Activated T-helper 1 cell treated with anti-CD3 and anti-CD28 coated beads, Interleukin-12 subunit alpha, Interleukin-12 subunit beta, Interleukin-2, Interleukin-4 antibody, amounts not matched to agents 30 ng/mL and 10 ng/mL and 1 ng/mL, durations not matched to agents 14 hours and 24 hours and 36 hours (primary cell): ENCODE data around the gene AVEN. TPM values are rescaled to one million over a fixed set of nuclear protein-coding genes. Genes with fewer than 3 reads are reported as not detected.

ENCODE experiments used
- DNase-seq: peaks from one replicate; pipeline ENCODE4 v3.0.0; 2021; ENCODE audit warnings: low spot score
- H3K27ac Mint-ChIP-seq: one replicate; pipeline ENCODE4 v1.8.0; 2021; ENCODE audit warnings: mild to moderate bottlenecking, mixed read lengths
- H3K27me3 Mint-ChIP-seq: one replicate; pipeline ENCODE4 v1.8.0; 2022; ENCODE audit warnings: mild to moderate bottlenecking, moderate library complexity, mixed read lengths; ENCODE audit not compliant: insufficient read depth
- H3K36me3 Mint-ChIP-seq: one replicate; pipeline ENCODE4 v1.8.0; 2021; ENCODE audit warnings: low read depth, mixed read lengths
- H3K4me1 Mint-ChIP-seq: one replicate; pipeline ENCODE4 v1.8.0; 2021; ENCODE audit warnings: low read depth, mixed read lengths
- H3K4me3 Mint-ChIP-seq: one replicate; pipeline ENCODE4 v1.8.0; 2021; ENCODE audit warnings: mild to moderate bottlenecking, moderate library complexity, mixed read lengths
- H3K9me3 Mint-ChIP-seq: one replicate; pipeline ENCODE4 v1.8.0; 2021; ENCODE audit warnings: mixed read lengths
- intact Hi-C: fragments of 100-400 bp; cut with micrococcal nuclease; formaldehyde crosslinking; loops from one replicate; pipeline ENCODE4 v1.15.1; 2024
- total RNA-seq: library from RNA; stranded (reverse); gene quantifications from 2 replicates; pipeline ENCODE4 v1.2.3, GENCODE V29; 2022

The AVEN gene
- total RNA-seq, 1 donor from 2014 or later: 16.3 TPM

GRCh38 chr15:33871980-33872379, 167.0 kb downstream of the AVEN start:
- H3K36me3 Mint-ChIP-seq: no peaks in the 10 kb centered on the region
- H3K27ac Mint-ChIP-seq: no peak overlapping the region
- H3K9me3 Mint-ChIP-seq: no peaks in the 10 kb centered on the region
- intact Hi-C loops: no loop called here
- no peaks in the 10 kb centered on the region for H3K4me1 Mint-ChIP-seq
- H3K27me3 Mint-ChIP-seq: no peaks in the 10 kb centered on the region
- no peak for DNase-seq
- H3K4me3 Mint-ChIP-seq: no peak overlapping the region

- Mint-ChIP-seq H3K4me1 (peaks cover 8% of the 10 kb centered on the region), H3K27me3 (no peaks in the 10 kb centered on the region), H3K9me3 (no peaks in the 10 kb centered on the region), H3K4me3 (no peak overlapping the region), H3K27ac (no peak overlapping the region), H3K36me3 (peaks cover 3% of the 10 kb centered on the region)
- intact Hi-C loops: no loop called here
- no peak for DNase-seq
Observed at GRCh38 chr15:33866101-33866737, 172.8 kb downstream of the AVEN start.

- H3K4me1 Mint-ChIP-seq: peaks cover 8% of the 10 kb centered on the region
- DNase-seq: no peak
- intact Hi-C loops: no loop called here
- H3K36me3 Mint-ChIP-seq: peaks cover 3% of the 10 kb centered on the region
- H3K9me3 Mint-ChIP-seq: no peaks in the 10 kb centered on the region
- no peak overlapping the region for H3K4me3 Mint-ChIP-seq
- no peak overlapping the region for H3K27ac Mint-ChIP-seq
- no peaks in the 10 kb centered on the region for H3K27me3 Mint-ChIP-seq
Observed at GRCh38 chr15:33865416-33865815, 173.6 kb downstream of the AVEN start.

- Mint-ChIP-seq H3K27me3 (no peaks in the 10 kb centered on the region), H3K4me1 (peaks cover 8% of the 10 kb centered on the region), H3K4me3 (no peak overlapping the region), H3K9me3 (no peaks in the 10 kb centered on the region), H3K36me3 (peaks cover 3% of the 10 kb centered on the region), H3K27ac (no peak overlapping the region)
- intact Hi-C loops: no loop called here
- no peak for DNase-seq
Observed at GRCh38 chr15:33864360-33865075, 174.5 kb downstream of the AVEN start.

GRCh38 chr15:33860754-33861153, 178.2 kb downstream of the AVEN start:
- Mint-ChIP-seq H3K9me3 (no peaks in the 10 kb centered on the region), H3K27me3 (no peaks in the 10 kb centered on the region), H3K27ac (no peak overlapping the region), H3K4me3 (no peak overlapping the region), H3K4me1 (peaks cover 8% of the 10 kb centered on the region), H3K36me3 (peaks cover 3% of the 10 kb centered on the region)
- intact Hi-C loops: no loop called here
- DNase-seq: no peak

- Mint-ChIP-seq H3K27ac (no peak overlapping the region), H3K4me3 (no peak overlapping the region), H3K27me3 (no peaks in the 10 kb centered on the region), H3K36me3 (peaks cover 3% of the 10 kb centered on the region), H3K9me3 (no peaks in the 10 kb centered on the region), H3K4me1 (peaks cover 8% of the 10 kb centered on the region)
- DNase-seq: no peak
- intact Hi-C loops: no loop called here
Observed at GRCh38 chr15:33859992-33860545, 178.9 kb downstream of the AVEN start.

GRCh38 chr15:33858836-33859235, 180.2 kb downstream of the AVEN start:
- no peak overlapping the region for H3K27ac Mint-ChIP-seq
- intact Hi-C loops: no loop called here
- H3K9me3 Mint-ChIP-seq: no peaks in the 10 kb centered on the region
- H3K36me3 Mint-ChIP-seq: no peaks in the 10 kb centered on the region
- no peaks in the 10 kb centered on the region for H3K4me1 Mint-ChIP-seq
- no peaks in the 10 kb centered on the region for H3K27me3 Mint-ChIP-seq
- no peak overlapping the region for H3K4me3 Mint-ChIP-seq
- DNase-seq: no peak

- Mint-ChIP-seq H3K4me1 (no peaks in the 10 kb centered on the region), H3K27me3 (no peaks in the 10 kb centered on the region), H3K4me3 (no peak overlapping the region), H3K36me3 (no peaks in the 10 kb centered on the region), H3K27ac (no peak overlapping the region), H3K9me3 (no peaks in the 10 kb centered on the region)
- no peak for DNase-seq
- intact Hi-C loops: no loop called here
Observed at GRCh38 chr15:33857726-33858125, 181.3 kb downstream of the AVEN start.

- H3K36me3 Mint-ChIP-seq: no peaks in the 10 kb centered on the region
- no peaks in the 10 kb centered on the region for H3K9me3 Mint-ChIP-seq
- H3K27me3 Mint-ChIP-seq: peaks cover 2% of the 10 kb centered on the region
- no peaks in the 10 kb centered on the region for H3K4me1 Mint-ChIP-seq
- no peak overlapping the region for H3K27ac Mint-ChIP-seq
- no peak overlapping the region for H3K4me3 Mint-ChIP-seq
- intact Hi-C loops: no loop called here
- DNase-seq: no peak
Observed at GRCh38 chr15:33852570-33852969, 186.4 kb downstream of the AVEN start.

GRCh38 chr15:33852094-33852493, 186.9 kb downstream of the AVEN start:
- intact Hi-C loops: no loop called here
- no peak overlapping the region for H3K4me3 Mint-ChIP-seq
- H3K36me3 Mint-ChIP-seq: no peaks in the 10 kb centered on the region
- no peaks in the 10 kb centered on the region for H3K9me3 Mint-ChIP-seq
- DNase-seq: no peak
- H3K27me3 Mint-ChIP-seq: peaks cover 2% of the 10 kb centered on the region
- H3K27ac Mint-ChIP-seq: no peak overlapping the region
- no peaks in the 10 kb centered on the region for H3K4me1 Mint-ChIP-seq

GRCh38 chr15:33851079-33851478, 187.9 kb downstream of the AVEN start:
- intact Hi-C loops: no loop called here
- no peak overlapping the region for H3K4me3 Mint-ChIP-seq
- H3K36me3 Mint-ChIP-seq: no peaks in the 10 kb centered on the region
- no peak for DNase-seq
- H3K4me1 Mint-ChIP-seq: no peaks in the 10 kb centered on the region
- H3K9me3 Mint-ChIP-seq: no peaks in the 10 kb centered on the region
- no peak overlapping the region for H3K27ac Mint-ChIP-seq
- peaks cover 2% of the 10 kb centered on the region for H3K27me3 Mint-ChIP-seq

- H3K9me3 Mint-ChIP-seq: no peaks in the 10 kb centered on the region
- no peak for DNase-seq
- no peak overlapping the region for H3K27ac Mint-ChIP-seq
- H3K36me3 Mint-ChIP-seq: no peaks in the 10 kb centered on the region
- peaks cover 2% of the 10 kb centered on the region for H3K27me3 Mint-ChIP-seq
- intact Hi-C loops: no loop called here
- no peaks in the 10 kb centered on the region for H3K4me1 Mint-ChIP-seq
- no peak overlapping the region for H3K4me3 Mint-ChIP-seq
Observed at GRCh38 chr15:33848011-33848410, 191.0 kb downstream of the AVEN start.

GRCh38 chr15:33846862-33847261, 192.1 kb downstream of the AVEN start:
- Mint-ChIP-seq H3K9me3 (no peaks in the 10 kb centered on the region), H3K4me3 (no peak overlapping the region), H3K27me3 (peaks cover 1% of the 10 kb centered on the region), H3K36me3 (no peaks in the 10 kb centered on the region), H3K4me1 (no peaks in the 10 kb centered on the region), H3K27ac (no peak overlapping the region)
- no peak for DNase-seq
- intact Hi-C loops: no loop called here
